Measurements from ENCODE around the gene KIR3DL1. TPM values are rescaled to one million over a fixed set of nuclear protein-coding genes. Genes with fewer than 3 reads are reported as not detected.

The KIR3DL1 gene
- total and polyA plus RNA-seq, 5 donors from 2014 or later = 0.12 to 0.15 TPM; not detected in 3

- Histone ChIP-seq H3K9me3 (ENCODE audit: control insufficient read depth in 2 of 2, low read length in 2 of 2) (no peaks in the 10 kb centered on the region), H3K36me3 (ENCODE audit: control insufficient read depth, insufficient read depth, low read length) (no peaks in the 10 kb centered on the region), H3K27me3 (ENCODE audit: control insufficient read depth, insufficient read depth, low read length) (no peaks in the 10 kb centered on the region), H3K27ac (ENCODE audit: insufficient read depth, low read length, poor library complexity, severe bottlenecking) (no peak within 1 kb of the TSS), H3K4me1 (ENCODE audit: control insufficient read depth, insufficient read depth, low read length, poor library complexity, severe bottlenecking) (no peaks in the 10 kb centered on the region), H3K4me3 (ENCODE audit: low read depth, low read length) (no peak within 1 kb of the TSS)
- Mint-ChIP-seq H3K36me3 (no peaks in the 10 kb centered on the region), H3K27me3 (peaks cover 6% of the 10 kb centered on the region), H3K4me1 (no peaks in the 10 kb centered on the region), H3K27ac (no peak within 1 kb of the TSS), H3K9me3 (peaks cover 0 to 1% (median 0%) of the 10 kb centered on the region in 7 donors), H3K4me3 (no peak within 1 kb of the TSS)
- no peak for ATAC-seq (ENCODE audit: low read depth in 2 of 2)
- no peak for DNase-seq
Measured at GRCh38 chr19:54873990-54874389, 57.7 kb downstream of the KIR3DL1 start, which contains the start of gene FCAR. TSS of gene FCAR (plus strand) at chr19:54874235. CDS start at chr19:54874290, 55 bp downstream.

DNA sequence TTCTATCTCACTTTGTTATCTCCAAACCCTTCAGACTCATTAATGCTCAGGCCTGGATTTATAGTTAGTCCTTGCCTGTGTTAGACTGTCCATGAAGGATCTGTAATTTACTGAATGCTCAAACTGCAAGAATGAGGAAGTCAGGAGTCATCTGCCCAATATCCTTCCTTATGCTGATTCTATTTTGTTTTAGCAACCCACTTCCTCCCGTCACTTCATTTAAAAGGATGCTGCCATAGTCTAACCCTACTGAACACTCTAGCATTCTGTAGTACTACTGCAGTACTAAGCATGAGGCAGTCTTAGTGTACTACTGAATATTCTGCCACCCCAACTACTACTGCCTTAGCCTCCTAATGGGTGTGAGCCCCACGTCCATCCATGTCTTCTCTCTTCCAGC is 59.2 kb downstream of the KIR3DL1 start:
- Histone ChIP-seq H3K36me3 (ENCODE audit: control insufficient read depth, insufficient read depth, low read length) (no peaks in the 10 kb centered on the region), H3K4me1 (ENCODE audit: control insufficient read depth, insufficient read depth, low read length, poor library complexity, severe bottlenecking) (no peaks in the 10 kb centered on the region), H3K4me3 (ENCODE audit: low read depth, low read length) (no peak overlapping the region), H3K27me3 (ENCODE audit: control insufficient read depth, insufficient read depth, low read length) (no peaks in the 10 kb centered on the region), H3K27ac (ENCODE audit: insufficient read depth, low read length, poor library complexity, severe bottlenecking) (no peak overlapping the region), H3K9me3 (ENCODE audit: control insufficient read depth in 2 of 2, low read length in 2 of 2) (no peaks in the 10 kb centered on the region)
- no peaks in the 10 kb centered on the region for H3K4me1 Mint-ChIP-seq
- H3K27ac Mint-ChIP-seq = no peak overlapping the region
- no peaks in the 10 kb centered on the region for H3K36me3 Mint-ChIP-seq
- ATAC-seq (ENCODE audit: low read depth in 2 of 2) (peak in 1 of 2 donors; percentile 25), DNase-seq (no peak)
- H3K27me3 Mint-ChIP-seq = peaks cover 11% of the 10 kb centered on the region
- H3K9me3 Mint-ChIP-seq = peaks cover 0 to 3% (median 0%) of the 10 kb centered on the region in 7 donors
- H3K4me3 Mint-ChIP-seq = no peak overlapping the region

DNA sequence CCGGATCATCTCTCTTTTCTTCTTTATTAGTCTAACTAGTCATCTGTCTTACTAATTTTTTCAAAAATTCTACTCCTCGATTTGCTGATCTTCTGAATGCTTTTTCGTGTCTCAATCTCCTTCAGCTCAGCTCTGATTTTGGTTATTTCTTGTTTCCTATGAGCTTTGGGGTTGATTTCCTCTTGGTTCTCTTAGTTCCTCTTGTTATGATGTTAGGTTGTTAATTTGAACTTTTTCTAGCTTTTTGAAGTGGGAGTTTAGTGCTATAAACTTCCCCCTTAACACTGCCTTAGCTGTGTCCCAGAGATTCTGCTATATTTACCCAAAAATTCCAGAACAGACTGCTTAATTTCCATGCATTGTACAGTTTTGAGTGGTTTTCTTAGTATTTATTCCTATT is 61.2 kb downstream of the KIR3DL1 start:
- no peaks in the 10 kb centered on the region for H3K27me3 ChIP-seq (ENCODE audit: control insufficient read depth, insufficient read depth, low read length)

More for the DNA sequence above, 61.2 kb downstream of the KIR3DL1 start:
- ATAC-seq (ENCODE audit: low read depth in 2 of 2) = no peak
- Mint-ChIP-seq H3K9me3 (peaks cover 0 to 3% (median 0%) of the 10 kb centered on the region in 7 donors), H3K27me3 (peaks cover 14% of the 10 kb centered on the region), H3K36me3 (no peaks in the 10 kb centered on the region), H3K4me3 (no peak overlapping the region), H3K4me1 (no peaks in the 10 kb centered on the region), H3K27ac (no peak overlapping the region)
- H3K4me3 ChIP-seq (ENCODE audit: low read depth, low read length) = no peak overlapping the region
- H3K36me3 ChIP-seq (ENCODE audit: control insufficient read depth, insufficient read depth, low read length) = no peaks in the 10 kb centered on the region
- H3K4me1 ChIP-seq (ENCODE audit: control insufficient read depth, insufficient read depth, low read length, poor library complexity, severe bottlenecking) = no peaks in the 10 kb centered on the region
- H3K27ac ChIP-seq (ENCODE audit: insufficient read depth, low read length, poor library complexity, severe bottlenecking) = no peak overlapping the region
- H3K9me3 ChIP-seq (ENCODE audit: control insufficient read depth in 2 of 2, low read length in 2 of 2) = no peaks in the 10 kb centered on the region
- DNase-seq = no peak

Other genes starting within 250 kb of the KIR3DL1 start
- not detected for gene LILRA2, start 242.7 kb upstream of the KIR3DL1 start, total RNA-seq
- gene LILRA2, start 242.7 kb upstream of the KIR3DL1 start, polyA plus RNA-seq = under 1 TPM in 2 of 4 donors, not detected in 2; 0.18 to 0.64 TPM
- not detected for gene LILRA1, start 222.8 kb upstream of the KIR3DL1 start, total RNA-seq
- under 1 TPM in 1 of 4 donors, not detected in 3; 0.10 TPM for gene LILRA1, start 222.8 kb upstream of the KIR3DL1 start, polyA plus RNA-seq
- not detected for gene LILRB1, start 186.0 kb upstream of the KIR3DL1 start, total RNA-seq
- gene LILRB1, start 186.0 kb upstream of the KIR3DL1 start, polyA plus RNA-seq = under 1 TPM in 2 of 4 donors, not detected in 2; 0.10 to 0.14 TPM
- gene LILRB4, start 153.5 kb upstream of the KIR3DL1 start, total RNA-seq = not detected
- not detected for gene LILRB4, start 153.5 kb upstream of the KIR3DL1 start, polyA plus RNA-seq
- gene KIR3DL3, start 92.0 kb upstream of the KIR3DL1 start, total RNA-seq = not detected
- gene KIR3DL3, start 92.0 kb upstream of the KIR3DL1 start, polyA plus RNA-seq = not detected
- gene KIR2DL3, start 78.0 kb upstream of the KIR3DL1 start, total RNA-seq = not detected
- gene KIR2DL3, start 78.0 kb upstream of the KIR3DL1 start, polyA plus RNA-seq = not detected
- not detected for gene KIR2DL1, start 46.7 kb upstream of the KIR3DL1 start, total RNA-seq
- under 1 TPM in 1 of 4 donors, not detected in 3; 0.10 TPM for gene KIR2DL1, start 46.7 kb upstream of the KIR3DL1 start, polyA plus RNA-seq
- not detected for gene KIR2DL4, start 12.9 kb upstream of the KIR3DL1 start, total RNA-seq
- not detected for gene KIR2DL4, start 12.9 kb upstream of the KIR3DL1 start, polyA plus RNA-seq
- gene KIR2DS4, start 16.2 kb downstream of the KIR3DL1 start, total RNA-seq = not detected
- under 1 TPM in 1 of 4 donors, not detected in 3; 0.10 TPM for gene KIR2DS4, start 16.2 kb downstream of the KIR3DL1 start, polyA plus RNA-seq
- 0.74 TPM for gene KIR3DL2, start 34.0 kb downstream of the KIR3DL1 start, total RNA-seq
- under 1 TPM; 0.25 to 0.94 (median 0.52) TPM for gene KIR3DL2, start 34.0 kb downstream of the KIR3DL1 start, polyA plus RNA-seq
- gene FCAR, start 57.8 kb downstream of the KIR3DL1 start, total RNA-seq = not detected
- gene FCAR, start 57.8 kb downstream of the KIR3DL1 start, polyA plus RNA-seq = under 1 TPM in 1 of 4 donors, not detected in 3; 0.21 TPM
- gene NCR1, start 89.7 kb downstream of the KIR3DL1 start, total RNA-seq = not detected
- gene NCR1, start 89.7 kb downstream of the KIR3DL1 start, polyA plus RNA-seq = under 1 TPM in 3 of 4 donors, not detected in 1; 0.36 to 0.47 (median 0.39) TPM
- not detected for gene NLRP7, start 131.1 kb downstream of the KIR3DL1 start, total RNA-seq
- not detected for gene NLRP7, start 131.1 kb downstream of the KIR3DL1 start, polyA plus RNA-seq
- gene NLRP2, start 149.9 kb downstream of the KIR3DL1 start, total RNA-seq = 10.2 TPM
- gene NLRP2, start 149.9 kb downstream of the KIR3DL1 start, polyA plus RNA-seq = 1 to 10 TPM in 3 of 4 donors, under 1 TPM in 1; 0.63 to 5.0 (median 2.1) TPM
- 2.0 TPM for gene GP6, start 221.8 kb downstream of the KIR3DL1 start, total RNA-seq
- not detected for gene GP6, start 221.8 kb downstream of the KIR3DL1 start, polyA plus RNA-seq
- 14.1 TPM for gene RDH13, start 246.7 kb downstream of the KIR3DL1 start, total RNA-seq
- 10 to 100 TPM in 3 of 4 donors, 1 to 10 TPM in 1; 9.1 to 16.1 (median 14.7) TPM for gene RDH13, start 246.7 kb downstream of the KIR3DL1 start, polyA plus RNA-seq